H1 (cell line): ENCODE data around the gene DBR1. TPM values are rescaled to one million over a fixed set of nuclear protein-coding genes. Genes with fewer than 3 reads are reported as not detected.

Source experiments
- CTCF ChIA-PET: fragments of 300-600 bp; sonication (Branson Sonifier 250); formaldehyde crosslinking; loops from one replicate; lab custom pipeline; 2021; ENCODE audit not compliant: partially characterized antibody; lab: Charles Lee
- POLR2A ChIA-PET: fragments of 300-600 bp; sonication (Branson Sonifier 250); formaldehyde crosslinking; loops from one replicate; lab custom pipeline; 2021; ENCODE audit warnings: inconsistent platforms; ENCODE audit not compliant: partially characterized antibody; lab: Charles Lee
- DNase-seq, 2 experiments: peaks; one replicate each; pipeline versions ENCODE4 v3.0.0 to v3.0.0-alpha.2; 2010 to 2022; ENCODE audit warnings: low spot score in 2 of 2, low read depth in 1 of 2, mixed read lengths in 1 of 2
- FAIRE-seq: peaks from 2 replicates; lab custom pipeline; 2011; peaks lifted over from hg19 to GRCh38; lab: Jason Lieb, UNC
- H2AFZ ChIP-seq: 2 replicates; pipeline ENCODE4 v1.8.1; 2012; ENCODE audit warnings: low read length, inconsistent platforms
- H2AK5ac ChIP-seq: 2 replicates; pipeline ENCODE4 v1.6.1; 2013; ENCODE audit warnings: low read depth, low read length
- H2BK120ac ChIP-seq: replicated peaks from 2 replicates; pipeline ENCODE3; 2013; ENCODE audit warnings: low read depth, low read length, inconsistent platforms
- H2BK12ac ChIP-seq: 2 replicates; pipeline ENCODE4 v1.6.1; 2013; ENCODE audit warnings: low read depth, low read length
- H2BK15ac ChIP-seq: 2 replicates; pipeline ENCODE4 v1.6.1; 2013; ENCODE audit warnings: low read length
- H2BK20ac ChIP-seq: 2 replicates; pipeline ENCODE4 v1.6.1; 2013; ENCODE audit warnings: low read length
- H2BK5ac ChIP-seq: 2 replicates; pipeline ENCODE4 v1.6.1; 2013; ENCODE audit warnings: low read depth, low read length
- H3K14ac ChIP-seq: 2 replicates; pipeline ENCODE4 v1.6.1; 2013; ENCODE audit warnings: inconsistent platforms; ENCODE audit not compliant: insufficient read length
- H3K18ac ChIP-seq: 2 replicates; pipeline ENCODE4 v1.6.1; 2013; ENCODE audit warnings: low read length; ENCODE audit errors: extremely low read depth
- H3K23ac ChIP-seq: 2 replicates; pipeline ENCODE4 v1.6.1; 2013; ENCODE audit warnings: inconsistent platforms; ENCODE audit not compliant: insufficient read length
- H3K23me2 ChIP-seq: 2 replicates; pipeline ENCODE4 v1.6.1; 2013; ENCODE audit warnings: low read depth, low read length
- H3K27ac ChIP-seq: 2 replicates; pipeline ENCODE4 v1.6.1; 2011; ENCODE audit warnings: low read depth, low read length, inconsistent platforms
- H3K27me3 ChIP-seq, 4 experiments: replicated peaks in 1 of 4; 1 replicate in 1 of 4; 2 replicates in 3 of 4; pipeline versions ENCODE4 v1.6.1 to v1.8.1; 2011 to 2013; ENCODE audit warnings: low read length in 3 of 4, mild to moderate bottlenecking in 3 of 4, inconsistent platforms in 2 of 4, mixed read lengths in 2 of 4, moderate library complexity in 1 of 4; ENCODE audit not compliant: control insufficient read depth in 3 of 4, insufficient read depth in 3 of 4; ENCODE audit errors: extremely low read depth in 1 of 4
- H3K36me3 ChIP-seq, 4 experiments: 2 replicates each; pipeline versions ENCODE4 v1.6.1 to v1.8.1; 2011 to 2013; ENCODE audit warnings: mild to moderate bottlenecking in 4 of 4, low read length in 3 of 4, moderate library complexity in 2 of 4, control low read depth in 1 of 4, inconsistent platforms in 1 of 4; ENCODE audit not compliant: insufficient read depth in 4 of 4, control insufficient read depth in 2 of 4
- H3K4ac ChIP-seq: replicated peaks from 2 replicates; pipeline ENCODE3; 2013; ENCODE audit warnings: low read length, low read depth, mixed read lengths, inconsistent platforms; ENCODE audit not compliant: insufficient read length
- H3K4me1 ChIP-seq, 4 experiments: replicated peaks in 1 of 4; 1 replicate in 1 of 4; 2 replicates in 3 of 4; pipeline versions ENCODE4 v1.6.1 to v1.8.1; 2011 to 2013; ENCODE audit warnings: low read length in 3 of 4, inconsistent platforms in 2 of 4, mixed read lengths in 1 of 4; ENCODE audit not compliant: insufficient read depth in 4 of 4, control insufficient read depth in 3 of 4
- H3K4me2 ChIP-seq, 2 experiments: 2 replicates each; pipeline versions ENCODE4 v1.6.1 to v1.8.1; 2011 to 2013; ENCODE audit warnings: low read depth in 2 of 2, low read length in 2 of 2, control low read depth in 1 of 2, inconsistent platforms in 1 of 2, mild to moderate bottlenecking in 1 of 2; ENCODE audit not compliant: insufficient read depth in 1 of 2
- H3K4me3 ChIP-seq, 4 experiments: fragments of 200-600, 300-600 bp in 1 of 4; sonication (generic), shearing (Covaris generic), sonication (Bioruptor Twin) in 1 of 4; 2 replicates each; pipeline versions ENCODE4 v1.5.1 to v1.8.1; 2011 to 2016; ENCODE audit warnings: low read length in 4 of 4, low read depth in 3 of 4, control low read depth in 2 of 4, inconsistent platforms in 2 of 4, mild to moderate bottlenecking in 2 of 4, mixed read lengths in 1 of 4, moderate library complexity in 1 of 4; ENCODE audit not compliant: insufficient read depth in 2 of 4; ENCODE audit errors: extremely low read depth in 1 of 4
- H3K56ac ChIP-seq: replicated peaks from 2 replicates; pipeline ENCODE3; 2013; ENCODE audit warnings: low read depth, mild to moderate bottlenecking, mixed read lengths, low read length, inconsistent platforms; ENCODE audit not compliant: insufficient read length
- H3K79me1 ChIP-seq: 2 replicates; pipeline ENCODE4 v1.6.1; 2013; ENCODE audit warnings: low read depth, low read length, control low read depth
- H3K79me2 ChIP-seq, 2 experiments: 2 replicates each; pipeline versions ENCODE4 v1.6.1 to v1.8.1; 2012 to 2013; ENCODE audit warnings: low read length in 2 of 2, mild to moderate bottlenecking in 2 of 2, inconsistent platforms in 1 of 2; ENCODE audit not compliant: insufficient read depth in 2 of 2, control insufficient read depth in 1 of 2
- H3K9ac ChIP-seq, 4 experiments: replicated peaks in 1 of 4; 1 replicate in 1 of 4; 2 replicates in 3 of 4; pipeline versions ENCODE4 v1.6.1 to v1.8.1; 2011 to 2013; ENCODE audit warnings: low read depth in 3 of 4, low read length in 3 of 4, control low read depth in 2 of 4, mild to moderate bottlenecking in 2 of 4, moderate library complexity in 2 of 4, inconsistent platforms in 1 of 4; ENCODE audit errors: extremely low read depth in 1 of 4
- H3K9me3 ChIP-seq, 2 experiments: 2 replicates each; pipeline versions ENCODE4 v1.6.1 to v1.8.1; 2012 to 2013; ENCODE audit warnings: mild to moderate bottlenecking in 2 of 2, moderate library complexity in 2 of 2, control low read depth in 1 of 2, inconsistent platforms in 1 of 2, low read depth in 1 of 2, low read length in 1 of 2, mixed read lengths in 1 of 2; ENCODE audit not compliant: insufficient read depth in 2 of 2
- H4K20me1 ChIP-seq, 2 experiments: replicated peaks in 1 of 2; 2 replicates each; pipeline versions ENCODE3 to v1.8.1; 2011 to 2013; ENCODE audit warnings: inconsistent platforms in 2 of 2, low read length in 2 of 2, mild to moderate bottlenecking in 1 of 2; ENCODE audit not compliant: insufficient read depth in 2 of 2, control insufficient read depth in 1 of 2
- H4K5ac ChIP-seq: 2 replicates; pipeline ENCODE4 v1.6.1; 2013; ENCODE audit warnings: low read length, low read depth, mixed read lengths, inconsistent platforms; ENCODE audit not compliant: insufficient read length
- H4K8ac ChIP-seq: 2 replicates; pipeline ENCODE4 v1.8.0; 2013; ENCODE audit warnings: mild to moderate bottlenecking, moderate library complexity, low read length, inconsistent platforms; ENCODE audit not compliant: insufficient read depth; ENCODE audit errors: extremely low read depth
- H4K91ac ChIP-seq: replicated peaks from 2 replicates; pipeline ENCODE3; 2013; ENCODE audit warnings: low read length, mixed read lengths, inconsistent platforms; ENCODE audit not compliant: insufficient read length
- FOSL1 ChIP-seq: IDR thresholded peaks from 2 replicates; pipeline ENCODE4 v1.6.1; 2011; ENCODE audit warnings: mild to moderate bottlenecking, low read depth, low read length, moderate library complexity; ENCODE audit not compliant: insufficient read depth
- KDM1A ChIP-seq: fragments of 200-600, 300-600 bp; sonication (generic); IDR thresholded peaks from 2 replicates; pipeline ENCODE4 v1.7.1; 2016; ENCODE audit warnings: mild to moderate bottlenecking, low read length, borderline replicate concordance
- polyA plus RNA-seq, 7 experiments: library from polyadenylated mRNA; depleted of rRNA in 3 of 7; stranded (reverse) in 5 of 7; unstranded in 2 of 7; fragments of >200 nt in 5 of 7; fragments of 200-250 nt in 2 of 7; gene quantifications; 1 replicate in 5 of 7; 2 replicates in 1 of 7; 4 replicates in 1 of 7; pipeline versions ENCODE4 v1.2.1 to v1.2.3, GENCODE V29; 2011 to 2013; ENCODE audit warnings: missing spikeins in 2 of 7, mixed read lengths in 2 of 7
- total RNA-seq: library from RNA; stranded (reverse); fragmentation: NEBNext Ultra II Directional; extraction: Animal tissue kit (Norgen Biotek cat#: 25700); gene quantifications from 2 replicates; pipeline ENCODE4 v1.2.1, GENCODE V29; 2021

Gene DBR1
- total and polyA plus RNA-seq, 2 of the 8 experiments (the other 6 are each of a cell fraction or from before 2014, with no cell fraction given) = 10.1 to 18.3 TPM

DNA sequence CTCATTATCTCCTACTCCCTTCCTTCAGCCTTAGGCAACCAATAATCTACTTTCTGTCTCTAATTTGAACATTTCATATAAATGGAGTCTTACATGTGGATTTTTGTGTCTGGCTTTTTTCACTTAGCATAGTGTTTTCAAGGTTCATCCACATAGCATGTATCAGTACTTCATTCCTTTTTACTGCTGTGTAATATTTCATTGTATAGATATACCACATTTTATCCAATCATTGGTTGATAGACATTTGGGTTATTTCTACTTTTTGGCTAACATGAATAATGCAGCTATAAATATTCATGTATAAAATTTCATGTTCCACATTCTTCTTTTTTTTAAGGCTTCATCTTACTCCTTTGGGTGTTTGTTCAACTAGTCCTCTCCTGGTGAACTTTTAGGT, 20.2 kb downstream of the DBR1 start:
- no peak overlapping the region for H2BK120ac ChIP-seq
- no peak overlapping the region for H3K27ac ChIP-seq
- H4K8ac ChIP-seq = no peak overlapping the region
- H3K9me3 ChIP-seq = no peaks in the 10 kb centered on the region; a peak in 1 of 4 replicates
- H2BK5ac ChIP-seq = no peak overlapping the region
- ChIA-PET POLR2A (no interaction called here), CTCF (interaction anchor here (1.1 to 1.2 kb wide), 2 partner anchors 26 to 61 kb away, joined by 3 read pairs; no protein-coding TSS in a partner anchor)
- no peak overlapping the region for H3K4ac ChIP-seq
- no peak overlapping the region for H2BK20ac ChIP-seq
- H3K79me1 ChIP-seq = no peaks in the 10 kb centered on the region
- H3K4me2 ChIP-seq = no peak overlapping the region
- H4K91ac ChIP-seq = no peak overlapping the region
- no peaks in the 10 kb centered on the region for H3K36me3 ChIP-seq
- no peaks in the 10 kb centered on the region for H3K23me2 ChIP-seq
- no peak overlapping the region for H3K23ac ChIP-seq
- H3K56ac ChIP-seq = no peak overlapping the region
- H2AFZ ChIP-seq = no peak overlapping the region
- H4K20me1 ChIP-seq = no peaks in the 10 kb centered on the region
- H3K14ac ChIP-seq = no peak overlapping the region
- H2BK12ac ChIP-seq = no peak overlapping the region
- no peak overlapping the region for H4K5ac ChIP-seq
- no peaks in the 10 kb centered on the region for H3K27me3 ChIP-seq
- H3K4me1 ChIP-seq = no peaks in the 10 kb centered on the region
- DNase-seq = no peak
- H3K9ac ChIP-seq = no peak overlapping the region
- no peak overlapping the region for H2BK15ac ChIP-seq
- no peak overlapping the region for H3K18ac ChIP-seq
- no peaks in the 10 kb centered on the region for H3K79me2 ChIP-seq
- TF ChIP-seq FOSL1 (no peak), KDM1A (0 out of 2 replicates have a peak, but pooled peaks have one; percentile 15)
- TF ChIP-seq, all 59 proteins: peak for 1
- Histone ChIP-seq H2AK5ac (no peak overlapping the region), H3K4me3 (no peak overlapping the region)
- FAIRE-seq = no peak
